Measurements from ENCODE around the gene GGT6. TPM values are rescaled to one million over a fixed set of nuclear protein-coding genes. Genes with fewer than 3 reads are reported as not detected.

The GGT6 gene
- total RNA-seq, 1 donor from 2014 or later, result 9.6 TPM

GRCh38 chr17:4584917-4585637 lies 24.7 kb upstream of the GGT6 start:
- TF ChIP-seq CTCF (IDR thresholded peaks at IDR 0.05) (no peak), POLR2AphosphoS5 (IDR thresholded peaks at IDR 0.05; ENCODE audit: insufficient read depth in 1 of 2, low read depth in 1 of 2) (no peak), POLR2A (IDR thresholded peaks at IDR 0.05) (no peak)
- intact Hi-C loops (cut with DNase I), result no loop called here
- H3K27me3 ChIP-seq, result no peaks in the 10 kb centered on the region
- DNase-seq (ENCODE audit: extremely low spot score in 2 of 2), result no peak
- no peaks in the 10 kb centered on the region for H3K9me3 ChIP-seq
- H3K4me1 ChIP-seq, result peaks cover 21% of the 10 kb centered on the region
- H3K4me3 ChIP-seq, result peak overlapping the region; percentile 49 to 69
- peak overlapping the region; percentile 60 for H3K27ac ChIP-seq
- no peaks in the 10 kb centered on the region for H3K36me3 ChIP-seq

- intact Hi-C loops (cut with DNase I), result no loop called here
- peak within 1 kb of the TSS; percentile 49 to 69 for H3K4me3 ChIP-seq
- DNase-seq (ENCODE audit: extremely low spot score in 2 of 2), result no peak
Measured at GRCh38 chr17:4584101-4584916, 23.9 kb upstream of the GGT6 start, which contains the start of gene SMTNL2. SMTNL2 (plus strand) TSS chr17:4584529; CDS start chr17:4584606, 77 bp downstream.

GRCh38 chr17:4583782-4584100 lies 23.4 kb upstream of the GGT6 start:
- Histone ChIP-seq H3K27me3 (no peaks in the 10 kb centered on the region), H3K4me3 (peak overlapping the region; percentile 49 to 69), H3K4me1 (peaks cover 21% of the 10 kb centered on the region), H3K36me3 (no peaks in the 10 kb centered on the region), H3K9me3 (no peaks in the 10 kb centered on the region), H3K27ac (peak overlapping the region; percentile 60)
- TF ChIP-seq CTCF (IDR thresholded peaks at IDR 0.05) (peak in 1 of 3 experiments; percentile 8), POLR2AphosphoS5 (IDR thresholded peaks at IDR 0.05; ENCODE audit: insufficient read depth in 1 of 2, low read depth in 1 of 2) (no peak)
- no peak for DNase-seq (ENCODE audit: extremely low spot score in 2 of 2)
- intact Hi-C loops (cut with DNase I), result no loop called here

More at GRCh38 chr17:4584101-4584916, 23.9 kb upstream of the GGT6 start, which contains the start of gene SMTNL2:
- H3K9me3 ChIP-seq, result no peaks in the 10 kb centered on the region
- peak in 1 of 2 donors; percentile 72 for TF ChIP-seq POLR2AphosphoS5 (IDR thresholded peaks at IDR 0.05; ENCODE audit: insufficient read depth in 1 of 2, low read depth in 1 of 2)
- TF ChIP-seq CTCF (IDR thresholded peaks at IDR 0.05), result no peak
- TF ChIP-seq POLR2A (IDR thresholded peaks at IDR 0.05), result peak in 1 of 2 donors; percentile 26
- H3K36me3 ChIP-seq, result no peaks in the 10 kb centered on the region
- peaks cover 21% of the 10 kb centered on the region for H3K4me1 ChIP-seq
- no peaks in the 10 kb centered on the region for H3K27me3 ChIP-seq
- peak within 1 kb of the TSS; percentile 60 for H3K27ac ChIP-seq

- Histone ChIP-seq H3K4me1 (peaks cover 21% of the 10 kb centered on the region), H3K9me3 (no peaks in the 10 kb centered on the region), H3K36me3 (no peaks in the 10 kb centered on the region), H3K27ac (no peak overlapping the region), H3K4me3 (peak overlapping the region in 1 of 2 donors; percentile 69), H3K27me3 (no peaks in the 10 kb centered on the region)
- TF ChIP-seq POLR2A (IDR thresholded peaks at IDR 0.05) (no peak), POLR2AphosphoS5 (IDR thresholded peaks at IDR 0.05; ENCODE audit: insufficient read depth in 1 of 2, low read depth in 1 of 2) (no peak)
- intact Hi-C loops (cut with DNase I), result no loop called here
- DNase-seq (ENCODE audit: extremely low spot score in 2 of 2), result no peak
Measured at GRCh38 chr17:4583206-4583605, 22.8 kb upstream of the GGT6 start.

- no peaks in the 10 kb centered on the region for H3K27me3 ChIP-seq
- no peaks in the 10 kb centered on the region for H3K9me3 ChIP-seq
- TF ChIP-seq CTCF (IDR thresholded peaks at IDR 0.05), result no peak
- TF ChIP-seq POLR2AphosphoS5 (IDR thresholded peaks at IDR 0.05; ENCODE audit: insufficient read depth in 1 of 2, low read depth in 1 of 2), result no peak
- no peak for TF ChIP-seq POLR2A (IDR thresholded peaks at IDR 0.05)
- no peak for DNase-seq (ENCODE audit: extremely low spot score in 2 of 2)
- H3K4me1 ChIP-seq, result peaks cover 21% of the 10 kb centered on the region
- H3K36me3 ChIP-seq, result no peaks in the 10 kb centered on the region
- no peak overlapping the region for H3K27ac ChIP-seq
- no peak overlapping the region for H3K4me3 ChIP-seq
- intact Hi-C loops (cut with DNase I), result no loop called here
Measured at GRCh38 chr17:4582691-4583090, 22.3 kb upstream of the GGT6 start.
